Esophagus squamous epithelium (tissue), 5 donors: ENCODE results near the gene INPP5E. TPM values are rescaled to one million over a fixed set of nuclear protein-coding genes. Genes with fewer than 3 reads are reported as not detected.

Experiments
- DNase-seq: peaks from one replicate; lab custom pipeline; 2025; lab: John Stamatoyannopoulos, UW
- H3K27ac ChIP-seq, 4 donors: fragments of 200-600 bp; sonication (generic); one replicate each; pipeline ENCODE4 v1.5.1; 2016 to 2019; ENCODE audit warnings: mild to moderate bottlenecking in 1 of 4
- H3K27me3 ChIP-seq, 4 donors: fragments of 200-600 bp; sonication (generic); 1 replicate in 3 of 4; 2 replicates in 1 of 4; pipeline versions ENCODE4 v1.5.1 to v1.6.0; 2017 to 2021; ENCODE audit warnings: antibody characterized with exemption in 1 of 4
- H3K36me3 ChIP-seq, 3 donors: fragments of 200-600 bp; sonication (generic); one replicate each; pipeline ENCODE4 v1.5.1; 2016 to 2019
- H3K4me1 ChIP-seq, 3 donors: fragments of 200-600 bp; sonication (generic); one replicate each; pipeline ENCODE4 v1.5.1; 2017 to 2019
- H3K4me3 ChIP-seq, 4 donors: fragments of 200-600 bp; sonication (generic); 1 replicate in 3 of 4; 2 replicates in 1 of 4; pipeline ENCODE4 v1.5.1; 2016 to 2019; ENCODE audit warnings: mild to moderate bottlenecking in 2 of 4, moderate library complexity in 1 of 4
- H3K9me3 ChIP-seq, 3 donors: fragments of 200-600 bp; sonication (generic); one replicate each; pipeline ENCODE4 v1.5.1; 2016 to 2019
- CTCF ChIP-seq, 6 experiments: fragments of 450-650 bp in 4 of 6; fragments of 200-600 bp in 2 of 6; sonication (generic) in 2 of 6; IDR thresholded peaks; one replicate each; pipeline ENCODE4 v1.5.1; 2016 to 2019; ENCODE audit warnings: antibody characterized with exemption in 6 of 6, mild to moderate bottlenecking in 4 of 6, moderate library complexity in 4 of 6
- POLR2A ChIP-seq, 4 donors: fragments of 450-650 bp; IDR thresholded peaks; one replicate each; pipeline ENCODE4 v1.6.1; 2017; ENCODE audit warnings: antibody characterized with exemption in 4 of 4, mild to moderate bottlenecking in 4 of 4, moderate library complexity in 3 of 4
- WGBS, 2 donors: methylation state at CpG; one replicate each; pipeline ENCODE4 v1.1.5; 2018; 5-methylcytosine and 5-hydroxymethylcytosine counted together
- intact Hi-C: fragments of 100-400 bp; cut with DNase I; formaldehyde crosslinking; loops from one replicate; pipeline ENCODE4 v1.15.0; 2022
- total RNA-seq, 4 donors: library from RNA; depleted of rRNA; stranded (reverse); fragments of >200 nt; gene quantifications; one replicate each; pipeline ENCODE4 v1.1.0, GENCODE V29; 2016
- donor health status: DM: yes; HTN: yes; CAD: no.

Gene INPP5E
- total RNA-seq, 4 donors from 2014 or later = 6.2 to 7.8 (median 7.5) TPM

- Histone ChIP-seq H3K4me3 (no peak overlapping the region), H3K36me3 (peaks cover 25 to 83% (median 52%) of the 10 kb centered on the region in 3 donors), H3K27me3 (no peaks in the 10 kb centered on the region), H3K4me1 (peaks cover 2 to 19% (median 5%) of the 10 kb centered on the region in 3 donors), H3K27ac (no peak overlapping the region), H3K9me3 (no peaks in the 10 kb centered on the region)
- no peak for DNase-seq
- 91% methylated on average over 12 of the region's 25 CpGs; no CpG with 5 or more reads in 1 of the 2 donors for WGBS, 2 donors
- TF ChIP-seq CTCF (IDR thresholded peaks at IDR 0.05) (no peak), POLR2A (IDR thresholded peaks at IDR 0.05) (no peak)
- intact Hi-C loops = no loop called here
Observed at GRCh38 chr9:136476369-136477150, 36.9 kb upstream of the INPP5E start.

- DNase-seq = no peak
- Histone ChIP-seq H3K4me1 (peaks cover 0 to 6% (median 0%) of the 10 kb centered on the region in 3 donors), H3K4me3 (no peak overlapping the region), H3K27ac (no peak overlapping the region), H3K36me3 (peaks cover 31 to 96% (median 63%) of the 10 kb centered on the region in 3 donors), H3K9me3 (no peaks in the 10 kb centered on the region), H3K27me3 (no peaks in the 10 kb centered on the region)
- intact Hi-C loops = no loop called here
- 86 to 96% methylated on average over 6 to 13 of the region's 34 CpGs for WGBS, 2 donors
- TF ChIP-seq POLR2A (IDR thresholded peaks at IDR 0.05) (no peak), CTCF (IDR thresholded peaks at IDR 0.05) (no peak)
Observed at GRCh38 chr9:136474974-136475865, 35.6 kb upstream of the INPP5E start.

GRCh38 chr9:136474021-136474640 lies 34.5 kb upstream of the INPP5E start:
- no peak for DNase-seq
- H3K27me3 ChIP-seq = no peaks in the 10 kb centered on the region
- no peaks in the 10 kb centered on the region for H3K9me3 ChIP-seq
- H3K4me3 ChIP-seq = no peak overlapping the region
- no peaks in the 10 kb centered on the region for H3K4me1 ChIP-seq
- H3K36me3 ChIP-seq = peaks cover 37 to 98% (median 71%) of the 10 kb centered on the region in 3 donors
- intact Hi-C loops = no loop called here
- no peak overlapping the region for H3K27ac ChIP-seq
- WGBS, 2 donors = 91 to 93% methylated on average over 17 to 19 of the region's 27 CpGs
- TF ChIP-seq POLR2A (IDR thresholded peaks at IDR 0.05) = no peak

- intact Hi-C loops = no loop called here
- H3K4me1 ChIP-seq = no peaks in the 10 kb centered on the region
- no peak for TF ChIP-seq CTCF (IDR thresholded peaks at IDR 0.05)
- no peak for TF ChIP-seq POLR2A (IDR thresholded peaks at IDR 0.05)
Observed at GRCh38 chr9:136473354-136473721, 33.7 kb upstream of the INPP5E start.

GRCh38 chr9:136472640-136473353 lies 33.2 kb upstream of the INPP5E start:
- TF ChIP-seq CTCF (IDR thresholded peaks at IDR 0.05) (no peak), POLR2A (IDR thresholded peaks at IDR 0.05) (no peak)
- intact Hi-C loops = no loop called here
- WGBS, 2 donors = 88 to 90% methylated on average over 7 to 15 of the region's 28 CpGs
- DNase-seq = no peak
- Histone ChIP-seq H3K4me3 (no peak overlapping the region), H3K27ac (no peak overlapping the region), H3K36me3 (peaks cover 37 to 100% (median 71%) of the 10 kb centered on the region in 3 donors), H3K4me1 (no peaks in the 10 kb centered on the region), H3K9me3 (no peaks in the 10 kb centered on the region), H3K27me3 (no peaks in the 10 kb centered on the region)

More at GRCh38 chr9:136473354-136473721, 33.7 kb upstream of the INPP5E start:
- Histone ChIP-seq H3K27me3 (no peaks in the 10 kb centered on the region), H3K27ac (no peak overlapping the region), H3K4me3 (no peak overlapping the region), H3K36me3 (peaks cover 37 to 100% (median 71%) of the 10 kb centered on the region in 3 donors), H3K9me3 (no peaks in the 10 kb centered on the region)
- 86 to 98% methylated on average over 9 to 12 of the region's 14 CpGs for WGBS, 2 donors
- no peak for DNase-seq
